ENCODE data around the gene EHD3. TPM values are rescaled to one million over a fixed set of nuclear protein-coding genes. Genes with fewer than 3 reads are reported as not detected.

The EHD3 gene
- total RNA-seq, 1 donor from 2014 or later: 20.9 TPM

DNA sequence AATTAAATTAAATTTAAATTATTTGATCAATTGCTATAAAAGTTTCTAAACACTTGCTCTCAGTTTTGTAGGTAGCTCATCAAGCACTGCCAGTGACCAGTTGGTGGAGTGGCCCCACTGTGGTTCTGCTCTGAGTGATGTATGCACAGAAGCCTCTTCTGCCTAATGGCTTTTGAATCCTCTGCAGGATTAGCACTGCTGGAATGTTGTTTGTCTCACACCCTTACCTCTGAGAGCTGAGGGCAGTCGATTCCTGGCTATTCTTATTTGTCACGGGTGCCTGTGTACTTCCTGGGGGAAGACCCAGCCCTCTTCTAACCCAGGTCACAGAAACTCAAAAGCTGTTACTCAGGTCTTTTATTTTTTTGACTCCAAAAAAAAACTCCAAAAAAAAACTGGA is 26.2 kb upstream of the EHD3 start:
- Histone ChIP-seq H3K4me2 (ENCODE audit: low read length) (no peak overlapping the region), H4K20me1 (ENCODE audit: insufficient read depth, low read length) (no peaks in the 10 kb centered on the region), H3K4me3 (ENCODE audit: insufficient read depth, low read depth, low read length) (no peak overlapping the region), H3K4me1 (ENCODE audit: insufficient read depth, low read length) (no peaks in the 10 kb centered on the region), H3K27ac (ENCODE audit: low read depth, low read length) (no peak overlapping the region), H2AFZ (ENCODE audit: low read depth, low read length) (no peak overlapping the region), H3K9me3 (ENCODE audit: insufficient read depth, low read depth, low read length) (no peaks in the 10 kb centered on the region), H3K36me3 (ENCODE audit: insufficient read depth, low read length) (no peaks in the 10 kb centered on the region), H3K9ac (ENCODE audit: low read length) (no peak overlapping the region), H3K79me2 (ENCODE audit: insufficient read depth, low read length) (no peaks in the 10 kb centered on the region), H3K27me3 (ENCODE audit: insufficient read depth, low read length) (no peaks in the 10 kb centered on the region)
- FAIRE-seq: no peak
- no peak for DNase-seq (ENCODE audit: low read depth)
- Mint-ChIP-seq H3K9me3 (ENCODE audit: unreplicated experiment) (no peaks in the 10 kb centered on the region), H3K36me3 (ENCODE audit: low read depth, unreplicated experiment) (no peaks in the 10 kb centered on the region), H3K27ac (ENCODE audit: unreplicated experiment) (no peak overlapping the region), H3K4me1 (ENCODE audit: low read depth, unreplicated experiment) (peaks cover 2% of the 10 kb centered on the region), H3K27me3 (ENCODE audit: low read depth, unreplicated experiment) (peaks cover 14% of the 10 kb centered on the region), H3K4me3 (ENCODE audit: unreplicated experiment) (no peak overlapping the region)
- no peak for TF ChIP-seq EZH2 (IDR thresholded peaks at IDR 0.05; ENCODE audit: insufficient read depth, low read length)

DNA sequence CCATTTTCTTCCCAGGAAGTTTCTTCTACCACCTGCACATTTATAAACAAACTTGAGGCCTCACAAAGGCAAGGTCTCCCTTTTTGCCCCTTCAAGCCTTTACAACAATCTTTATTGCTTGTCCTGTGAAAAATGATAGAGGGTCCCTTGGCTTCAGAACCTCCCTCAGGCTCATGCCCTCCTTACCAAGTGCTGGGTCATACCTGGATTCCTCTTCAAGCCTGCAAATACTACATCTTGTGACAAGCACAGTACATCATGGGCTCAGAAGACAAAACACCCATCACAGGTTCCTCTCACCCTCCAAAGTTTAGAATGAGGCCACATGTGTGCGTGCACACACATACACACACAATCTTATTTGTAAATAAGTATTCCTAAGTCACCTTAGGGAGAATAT is 25.7 kb upstream of the EHD3 start:
- no peaks in the 10 kb centered on the region for H3K36me3 Mint-ChIP-seq (ENCODE audit: low read depth, unreplicated experiment)
- Histone ChIP-seq H3K4me3 (ENCODE audit: insufficient read depth, low read depth, low read length) (no peak overlapping the region), H4K20me1 (ENCODE audit: insufficient read depth, low read length) (no peaks in the 10 kb centered on the region), H3K9me3 (ENCODE audit: insufficient read depth, low read depth, low read length) (no peaks in the 10 kb centered on the region), H3K4me2 (ENCODE audit: low read length) (no peak overlapping the region), H3K27ac (ENCODE audit: low read depth, low read length) (no peak overlapping the region), H3K9ac (ENCODE audit: low read length) (no peak overlapping the region), H2AFZ (ENCODE audit: low read depth, low read length) (no peak overlapping the region), H3K79me2 (ENCODE audit: insufficient read depth, low read length) (no peaks in the 10 kb centered on the region), H3K4me1 (ENCODE audit: insufficient read depth, low read length) (no peaks in the 10 kb centered on the region), H3K27me3 (ENCODE audit: insufficient read depth, low read length) (no peaks in the 10 kb centered on the region), H3K36me3 (ENCODE audit: insufficient read depth, low read length) (no peaks in the 10 kb centered on the region)
- no peak for FAIRE-seq
- no peak for TF ChIP-seq EZH2 (IDR thresholded peaks at IDR 0.05; ENCODE audit: insufficient read depth, low read length)
- TF ChIP-seq, protein P1, sequence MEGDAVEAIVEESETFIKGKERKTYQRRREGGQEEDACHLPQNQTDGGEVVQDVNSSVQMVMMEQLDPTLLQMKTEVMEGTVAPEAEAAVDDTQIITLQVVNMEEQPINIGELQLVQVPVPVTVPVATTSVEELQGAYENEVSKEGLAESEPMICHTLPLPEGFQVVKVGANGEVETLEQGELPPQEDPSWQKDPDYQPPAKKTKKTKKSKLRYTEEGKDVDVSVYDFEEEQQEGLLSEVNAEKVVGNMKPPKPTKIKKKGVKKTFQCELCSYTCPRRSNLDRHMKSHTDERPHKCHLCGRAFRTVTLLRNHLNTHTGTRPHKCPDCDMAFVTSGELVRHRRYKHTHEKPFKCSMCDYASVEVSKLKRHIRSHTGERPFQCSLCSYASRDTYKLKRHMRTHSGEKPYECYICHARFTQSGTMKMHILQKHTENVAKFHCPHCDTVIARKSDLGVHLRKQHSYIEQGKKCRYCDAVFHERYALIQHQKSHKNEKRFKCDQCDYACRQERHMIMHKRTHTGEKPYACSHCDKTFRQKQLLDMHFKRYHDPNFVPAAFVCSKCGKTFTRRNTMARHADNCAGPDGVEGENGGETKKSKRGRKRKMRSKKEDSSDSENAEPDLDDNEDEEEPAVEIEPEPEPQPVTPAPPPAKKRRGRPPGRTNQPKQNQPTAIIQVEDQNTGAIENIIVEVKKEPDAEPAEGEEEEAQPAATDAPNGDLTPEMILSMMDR (IDR thresholded peaks at IDR 0.05; ENCODE audit: insufficient read depth, low read depth, low read length): no peak
- peaks cover 14% of the 10 kb centered on the region for H3K27me3 Mint-ChIP-seq (ENCODE audit: low read depth, unreplicated experiment)
- DNase-seq (ENCODE audit: low read depth): no peak
- H3K4me3 Mint-ChIP-seq (ENCODE audit: unreplicated experiment): no peak overlapping the region
- H3K9me3 Mint-ChIP-seq (ENCODE audit: unreplicated experiment): no peaks in the 10 kb centered on the region
- H3K27ac Mint-ChIP-seq (ENCODE audit: unreplicated experiment): no peak overlapping the region
- peaks cover 6% of the 10 kb centered on the region for H3K4me1 Mint-ChIP-seq (ENCODE audit: low read depth, unreplicated experiment)

DNA sequence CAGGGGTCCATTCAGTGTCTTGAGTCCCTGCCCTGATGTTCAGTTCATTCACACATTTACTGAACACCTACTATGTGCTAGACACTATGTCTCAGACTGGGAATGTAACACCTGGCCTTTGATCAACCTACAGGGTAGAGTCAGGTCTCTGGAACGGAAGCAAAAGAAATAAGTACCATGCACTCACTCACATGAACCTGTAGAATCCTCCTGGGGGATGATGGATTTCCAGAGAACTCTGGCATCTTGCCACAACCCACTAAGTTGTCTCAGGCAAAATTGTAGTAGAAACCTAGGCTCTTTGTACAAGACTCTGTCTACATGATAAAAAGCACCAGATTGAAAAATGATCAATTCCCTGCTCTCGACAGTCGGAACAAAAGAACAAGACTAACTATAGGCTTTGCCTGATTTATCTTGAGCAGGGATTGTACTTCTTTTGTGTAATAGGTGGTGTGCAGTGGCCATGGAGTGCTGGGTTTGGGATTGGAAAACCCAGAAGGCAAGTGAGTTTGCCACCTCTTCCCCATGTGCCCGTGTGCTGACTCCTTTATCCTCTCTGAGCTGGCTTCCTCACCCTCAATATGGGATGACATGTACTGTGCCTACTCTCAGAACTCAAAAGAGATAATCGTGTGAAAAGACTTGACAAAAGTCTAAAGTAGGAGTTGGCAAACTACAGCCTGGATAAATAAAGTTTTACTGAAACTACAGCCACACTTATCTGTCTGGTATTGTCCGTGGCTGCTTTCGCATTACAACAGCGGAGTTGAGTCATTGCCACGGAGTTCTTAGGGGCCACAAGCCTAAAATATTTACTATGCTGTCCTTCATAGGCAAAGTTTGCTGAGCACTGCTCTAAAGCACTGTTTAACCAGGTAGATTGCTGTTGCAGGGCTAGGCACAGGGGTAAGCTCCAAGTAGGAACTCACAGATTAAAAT is 21.0 kb upstream of the EHD3 start:
- Histone ChIP-seq H3K9ac (ENCODE audit: low read length) (no peak overlapping the region), H3K4me1 (ENCODE audit: insufficient read depth, low read length) (no peaks in the 10 kb centered on the region), H3K27me3 (ENCODE audit: insufficient read depth, low read length) (no peaks in the 10 kb centered on the region), H4K20me1 (ENCODE audit: insufficient read depth, low read length) (no peaks in the 10 kb centered on the region), H3K27ac (ENCODE audit: low read depth, low read length) (no peak overlapping the region), H3K4me3 (ENCODE audit: insufficient read depth, low read depth, low read length) (no peak overlapping the region), H3K9me3 (ENCODE audit: insufficient read depth, low read depth, low read length) (no peaks in the 10 kb centered on the region), H3K79me2 (ENCODE audit: insufficient read depth, low read length) (no peaks in the 10 kb centered on the region), H3K36me3 (ENCODE audit: insufficient read depth, low read length) (no peaks in the 10 kb centered on the region), H2AFZ (ENCODE audit: low read depth, low read length) (peak overlapping the region; percentile 4), H3K4me2 (ENCODE audit: low read length) (no peak overlapping the region)
- H3K27ac Mint-ChIP-seq (ENCODE audit: unreplicated experiment): peak overlapping the region; percentile 26
- TF ChIP-seq, protein P1 (IDR thresholded peaks at IDR 0.05; ENCODE audit: insufficient read depth, low read depth, low read length): no peak
- no peak for TF ChIP-seq EZH2 (IDR thresholded peaks at IDR 0.05; ENCODE audit: insufficient read depth, low read length)
- no peaks in the 10 kb centered on the region for H3K9me3 Mint-ChIP-seq (ENCODE audit: unreplicated experiment)
- no peaks in the 10 kb centered on the region for H3K36me3 Mint-ChIP-seq (ENCODE audit: low read depth, unreplicated experiment)
- H3K4me1 Mint-ChIP-seq (ENCODE audit: low read depth, unreplicated experiment): peaks cover 20% of the 10 kb centered on the region
- H3K27me3 Mint-ChIP-seq (ENCODE audit: low read depth, unreplicated experiment): peaks cover 9% of the 10 kb centered on the region
- no peak overlapping the region for H3K4me3 Mint-ChIP-seq (ENCODE audit: unreplicated experiment)
- DNase-seq (ENCODE audit: low read depth) (peak; percentile 13), FAIRE-seq (no peak)
